ENCODE results near the gene RPS6KL1.

RPS6KL1 gene

GRCh38 chr14:74941676-74942097 lies 18.6 kb upstream of the RPS6KL1 start:
- H3K9me3 ChIP-seq (replicated peaks in 1 of 2; ENCODE audit: control insufficient read depth in 2 of 2, insufficient read depth in 1 of 2, low read depth in 1 of 2, low read length in 2 of 2): no peaks in the 10 kb centered on the region
- no peak overlapping the region for H2AK5ac ChIP-seq (ENCODE audit: low read depth, low read length)
- WGBS, 2 donors (ENCODE audit: extremely low coverage in 2 of 2, insufficient read length in 2 of 2, insufficient replicate concordance in 1 of 2): no CpG with 5 or more reads among the region's 13 CpGs
- peak overlapping the region; percentile 87 for H2AFZ ChIP-seq (ENCODE audit: low read length)
- no peaks in the 10 kb centered on the region for H3K79me1 ChIP-seq (ENCODE audit: low read depth, low read length)
- H3K23ac ChIP-seq (ENCODE audit: low read depth, low read length, poor library complexity): no peak overlapping the region
- H3K27ac ChIP-seq (replicated peaks; ENCODE audit: low read length): no peak overlapping the region
- peak overlapping the region; percentile 14 for H2BK5ac ChIP-seq (ENCODE audit: low read length)
- no peak overlapping the region for H3K4me2 ChIP-seq (ENCODE audit: insufficient read depth, low read length, poor library complexity, severe bottlenecking)
- no peak overlapping the region for H2BK15ac ChIP-seq (ENCODE audit: low read length)
- no peak overlapping the region for H4K8ac ChIP-seq (ENCODE audit: low read depth, low read length)
- no peak overlapping the region for H2BK12ac ChIP-seq (ENCODE audit: low read length)
- peak overlapping the region; percentile 23 for H3K18ac ChIP-seq (ENCODE audit: low read length)
- peaks cover 0 to 14% (median 0%) of the 10 kb centered on the region in 3 experiments for H3K27me3 ChIP-seq (ENCODE audit: control insufficient read depth in 3 of 3, insufficient read depth in 3 of 3, low read depth in 1 of 3, low read length in 3 of 3)
- H4K91ac ChIP-seq (ENCODE audit: low read depth, low read length, poor library complexity): no peak overlapping the region
- no peak overlapping the region for H3K9ac ChIP-seq (ENCODE audit: low read depth, low read length, poor library complexity)
- no peak overlapping the region for H2BK120ac ChIP-seq (ENCODE audit: low read depth, low read length)
- no peak overlapping the region for H3K4me3 ChIP-seq (ENCODE audit: low read length in 2 of 2)
- peak overlapping the region; percentile 83 for H3K14ac ChIP-seq (ENCODE audit: low read length)
- no peaks in the 10 kb centered on the region for H3K36me3 ChIP-seq (replicated peaks in 1 of 2; ENCODE audit: control insufficient read depth in 2 of 2, insufficient read depth in 2 of 2, low read length in 2 of 2)
- H3K4ac ChIP-seq (ENCODE audit: low read length): no peak overlapping the region
- peaks cover 4 to 11% of the 10 kb centered on the region in 2 donors for H3K4me1 ChIP-seq (ENCODE audit: control insufficient read depth in 2 of 2, insufficient read depth in 1 of 2, low read depth in 1 of 2, low read length in 2 of 2)
- no peak for DNase-seq (ENCODE audit: low spot score)

GRCh38 chr14:74940956-74941565 lies 18.0 kb upstream of the RPS6KL1 start:
- no peaks in the 10 kb centered on the region for H3K79me1 ChIP-seq (ENCODE audit: low read depth, low read length)
- no peak overlapping the region for H2BK5ac ChIP-seq (ENCODE audit: low read length)
- WGBS, 2 donors (ENCODE audit: extremely low coverage in 2 of 2, insufficient read length in 2 of 2, insufficient replicate concordance in 1 of 2): no CpG with 5 or more reads among the region's 18 CpGs
- no peak overlapping the region for H4K8ac ChIP-seq (ENCODE audit: low read depth, low read length)
- peaks cover 0 to 18% (median 0%) of the 10 kb centered on the region in 3 experiments for H3K27me3 ChIP-seq (ENCODE audit: control insufficient read depth in 3 of 3, insufficient read depth in 3 of 3, low read depth in 1 of 3, low read length in 3 of 3)
- no peak overlapping the region for H3K4ac ChIP-seq (ENCODE audit: low read length)
- H3K27ac ChIP-seq (replicated peaks; ENCODE audit: low read length): no peak overlapping the region
- H3K9ac ChIP-seq (ENCODE audit: low read depth, low read length, poor library complexity): no peak overlapping the region
- no peak overlapping the region for H2AK5ac ChIP-seq (ENCODE audit: low read depth, low read length)
- no peak overlapping the region for H2BK120ac ChIP-seq (ENCODE audit: low read depth, low read length)
- H3K4me2 ChIP-seq (ENCODE audit: insufficient read depth, low read length, poor library complexity, severe bottlenecking): no peak overlapping the region
- no peaks in the 10 kb centered on the region for H3K9me3 ChIP-seq (replicated peaks in 1 of 2; ENCODE audit: control insufficient read depth in 2 of 2, insufficient read depth in 1 of 2, low read depth in 1 of 2, low read length in 2 of 2)
- no peak for DNase-seq (ENCODE audit: low spot score)
- H3K23ac ChIP-seq (ENCODE audit: low read depth, low read length, poor library complexity): no peak overlapping the region
- H2BK15ac ChIP-seq (ENCODE audit: low read length): no peak overlapping the region
- H4K91ac ChIP-seq (ENCODE audit: low read depth, low read length, poor library complexity): no peak overlapping the region
- H3K14ac ChIP-seq (ENCODE audit: low read length): no peak overlapping the region
- peak overlapping the region; percentile 87 for H2AFZ ChIP-seq (ENCODE audit: low read length)
- no peaks in the 10 kb centered on the region for H3K36me3 ChIP-seq (replicated peaks in 1 of 2; ENCODE audit: control insufficient read depth in 2 of 2, insufficient read depth in 2 of 2, low read length in 2 of 2)
- H3K18ac ChIP-seq (ENCODE audit: low read length): peak overlapping the region; percentile 16
- peaks cover 4 to 11% of the 10 kb centered on the region in 2 donors for H3K4me1 ChIP-seq (ENCODE audit: control insufficient read depth in 2 of 2, insufficient read depth in 1 of 2, low read depth in 1 of 2, low read length in 2 of 2)
- no peak overlapping the region for H2BK12ac ChIP-seq (ENCODE audit: low read length)
- H3K4me3 ChIP-seq (ENCODE audit: low read length in 2 of 2): no peak overlapping the region

GRCh38 chr14:74938531-74939495 lies 15.8 kb upstream of the RPS6KL1 start:
- Histone ChIP-seq H3K4me2 (ENCODE audit: insufficient read depth, low read length, poor library complexity, severe bottlenecking) (no peak overlapping the region), H4K8ac (ENCODE audit: low read depth, low read length) (no peak overlapping the region), H2AK5ac (ENCODE audit: low read depth, low read length) (no peak overlapping the region), H2AFZ (ENCODE audit: low read length) (no peak overlapping the region), H3K79me1 (ENCODE audit: low read depth, low read length) (no peaks in the 10 kb centered on the region), H3K4ac (ENCODE audit: low read length) (no peak overlapping the region), H3K18ac (ENCODE audit: low read length) (peak overlapping the region; percentile 25), H3K4me3 (ENCODE audit: low read length in 2 of 2) (peak overlapping the region in 1 of 2 donors; percentile 32), H4K91ac (ENCODE audit: low read depth, low read length, poor library complexity) (no peak overlapping the region), H3K23ac (ENCODE audit: low read depth, low read length, poor library complexity) (no peak overlapping the region), H2BK12ac (ENCODE audit: low read length) (no peak overlapping the region), H3K9ac (ENCODE audit: low read depth, low read length, poor library complexity) (peak overlapping the region; percentile 47), H3K4me1 (ENCODE audit: control insufficient read depth in 2 of 2, insufficient read depth in 1 of 2, low read depth in 1 of 2, low read length in 2 of 2) (peaks cover 11 to 14% of the 10 kb centered on the region in 2 donors), H2BK15ac (ENCODE audit: low read length) (no peak overlapping the region), H3K27ac (replicated peaks; ENCODE audit: low read length) (no peak overlapping the region), H2BK120ac (ENCODE audit: low read depth, low read length) (no peak overlapping the region), H3K14ac (ENCODE audit: low read length) (no peak overlapping the region), H3K36me3 (replicated peaks in 1 of 2; ENCODE audit: control insufficient read depth in 2 of 2, insufficient read depth in 2 of 2, low read length in 2 of 2) (no peaks in the 10 kb centered on the region), H3K27me3 (ENCODE audit: control insufficient read depth in 3 of 3, insufficient read depth in 3 of 3, low read depth in 1 of 3, low read length in 3 of 3) (peaks cover 0 to 25% (median 0%) of the 10 kb centered on the region in 3 experiments), H3K9me3 (replicated peaks in 1 of 2; ENCODE audit: control insufficient read depth in 2 of 2, insufficient read depth in 1 of 2, low read depth in 1 of 2, low read length in 2 of 2) (no peaks in the 10 kb centered on the region), H2BK5ac (ENCODE audit: low read length) (no peak overlapping the region)
- WGBS, 2 donors (ENCODE audit: extremely low coverage in 2 of 2, insufficient read length in 2 of 2, insufficient replicate concordance in 1 of 2): no CpG with 5 or more reads among the region's 10 CpGs
- DNase-seq (ENCODE audit: low spot score): no peak

- Histone ChIP-seq H3K79me1 (ENCODE audit: low read depth, low read length) (no peaks in the 10 kb centered on the region), H3K4ac (ENCODE audit: low read length) (no peak overlapping the region), H2AFZ (ENCODE audit: low read length) (no peak overlapping the region), H2AK5ac (ENCODE audit: low read depth, low read length) (no peak overlapping the region), H2BK5ac (ENCODE audit: low read length) (no peak overlapping the region), H2BK12ac (ENCODE audit: low read length) (no peak overlapping the region), H2BK15ac (ENCODE audit: low read length) (no peak overlapping the region), H3K4me2 (ENCODE audit: insufficient read depth, low read length, poor library complexity, severe bottlenecking) (no peak overlapping the region), H3K18ac (ENCODE audit: low read length) (no peak overlapping the region), H4K8ac (ENCODE audit: low read depth, low read length) (no peak overlapping the region), H3K4me3 (ENCODE audit: low read length in 2 of 2) (no peak overlapping the region), H3K4me1 (ENCODE audit: control insufficient read depth in 2 of 2, insufficient read depth in 1 of 2, low read depth in 1 of 2, low read length in 2 of 2) (peaks cover 11 to 14% of the 10 kb centered on the region in 2 donors), H3K27ac (replicated peaks; ENCODE audit: low read length) (no peak overlapping the region), H3K27me3 (ENCODE audit: control insufficient read depth in 3 of 3, insufficient read depth in 3 of 3, low read depth in 1 of 3, low read length in 3 of 3) (peaks cover 0 to 29% (median 0%) of the 10 kb centered on the region in 3 experiments), H3K9ac (ENCODE audit: low read depth, low read length, poor library complexity) (no peak overlapping the region), H3K36me3 (replicated peaks in 1 of 2; ENCODE audit: control insufficient read depth in 2 of 2, insufficient read depth in 2 of 2, low read length in 2 of 2) (no peaks in the 10 kb centered on the region), H2BK120ac (ENCODE audit: low read depth, low read length) (no peak overlapping the region), H4K91ac (ENCODE audit: low read depth, low read length, poor library complexity) (no peak overlapping the region), H3K14ac (ENCODE audit: low read length) (no peak overlapping the region), H3K23ac (ENCODE audit: low read depth, low read length, poor library complexity) (no peak overlapping the region), H3K9me3 (replicated peaks in 1 of 2; ENCODE audit: control insufficient read depth in 2 of 2, insufficient read depth in 1 of 2, low read depth in 1 of 2, low read length in 2 of 2) (no peaks in the 10 kb centered on the region)
- no CpG with 5 or more reads among the region's 2 CpGs for WGBS, 2 donors (ENCODE audit: extremely low coverage in 2 of 2, insufficient read length in 2 of 2, insufficient replicate concordance in 1 of 2)
- no peak for DNase-seq (ENCODE audit: low spot score)
Observed at GRCh38 chr14:74937171-74937570, 14.1 kb upstream of the RPS6KL1 start.
